Measurements from ENCODE around the gene C11orf24.

Gene C11orf24

GRCh38 chr11:68271781-68272608, at the start of gene C11orf24:
Gene C11orf24, minus strand, starts transcription at chr11:68271973. Its CDS starts 8,206 bp downstream, at chr11:68263767.
- TF ChIP-seq CTCF (IDR thresholded peaks at IDR 0.05; ENCODE audit: insufficient read depth, low read depth, low read length, missing control alignments), result no peak
- peak within 1 kb of the TSS; percentile 87 for H3K4me3 ChIP-seq (ENCODE audit: low read length)
- DNase-seq (ENCODE audit: low read depth), result peak; percentile 97

GRCh38 chr11:68317147-68317785, 45.5 kb upstream of the C11orf24 start:
- no peak for TF ChIP-seq CTCF (IDR thresholded peaks at IDR 0.05; ENCODE audit: insufficient read depth, low read depth, low read length, missing control alignments)
- H3K4me3 ChIP-seq (ENCODE audit: low read length), result no peak overlapping the region
- no peak for DNase-seq (ENCODE audit: low read depth)

DNA sequence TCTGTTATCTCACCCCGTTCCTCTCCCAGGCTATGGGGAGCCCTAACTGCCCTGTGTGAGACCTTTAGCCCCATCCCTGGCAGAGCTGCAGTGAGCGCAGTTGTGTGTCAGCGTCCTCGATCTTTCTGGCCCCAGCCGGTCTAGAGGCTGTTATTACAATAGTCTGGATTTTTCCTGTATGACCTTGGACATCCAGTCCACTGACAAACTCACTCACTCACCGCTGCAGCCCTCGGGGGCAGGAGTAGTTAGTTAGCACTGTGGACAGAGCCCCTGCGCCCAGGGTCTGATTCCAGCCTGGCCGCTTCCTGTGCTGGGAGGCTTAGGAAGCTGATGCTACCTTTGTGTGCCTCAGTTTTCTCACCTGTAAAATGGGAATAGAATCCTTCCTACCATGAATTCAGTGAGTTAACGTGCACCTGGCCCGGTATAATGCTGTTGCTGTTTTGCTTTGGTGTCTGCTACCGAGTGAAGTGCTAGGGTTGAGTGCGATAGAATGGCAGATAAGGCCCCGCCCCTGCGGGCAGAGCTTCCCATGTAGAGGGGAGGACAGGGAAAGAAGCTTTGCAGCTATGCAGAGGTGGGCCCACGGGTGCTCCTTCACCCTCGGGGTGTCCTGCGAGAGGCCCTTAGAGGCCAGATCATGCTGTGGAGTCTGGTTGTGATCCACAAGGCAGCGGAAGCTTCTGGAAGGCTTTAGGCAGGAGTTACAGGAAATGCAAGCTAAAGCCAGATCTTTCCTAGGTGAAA, 43.6 kb upstream of the C11orf24 start:
- no peak for TF ChIP-seq CTCF (IDR thresholded peaks at IDR 0.05; ENCODE audit: insufficient read depth, low read depth, low read length, missing control alignments)
- H3K4me3 ChIP-seq (ENCODE audit: low read length), result no peak overlapping the region
- DNase-seq (ENCODE audit: low read depth), result no peak

DNA sequence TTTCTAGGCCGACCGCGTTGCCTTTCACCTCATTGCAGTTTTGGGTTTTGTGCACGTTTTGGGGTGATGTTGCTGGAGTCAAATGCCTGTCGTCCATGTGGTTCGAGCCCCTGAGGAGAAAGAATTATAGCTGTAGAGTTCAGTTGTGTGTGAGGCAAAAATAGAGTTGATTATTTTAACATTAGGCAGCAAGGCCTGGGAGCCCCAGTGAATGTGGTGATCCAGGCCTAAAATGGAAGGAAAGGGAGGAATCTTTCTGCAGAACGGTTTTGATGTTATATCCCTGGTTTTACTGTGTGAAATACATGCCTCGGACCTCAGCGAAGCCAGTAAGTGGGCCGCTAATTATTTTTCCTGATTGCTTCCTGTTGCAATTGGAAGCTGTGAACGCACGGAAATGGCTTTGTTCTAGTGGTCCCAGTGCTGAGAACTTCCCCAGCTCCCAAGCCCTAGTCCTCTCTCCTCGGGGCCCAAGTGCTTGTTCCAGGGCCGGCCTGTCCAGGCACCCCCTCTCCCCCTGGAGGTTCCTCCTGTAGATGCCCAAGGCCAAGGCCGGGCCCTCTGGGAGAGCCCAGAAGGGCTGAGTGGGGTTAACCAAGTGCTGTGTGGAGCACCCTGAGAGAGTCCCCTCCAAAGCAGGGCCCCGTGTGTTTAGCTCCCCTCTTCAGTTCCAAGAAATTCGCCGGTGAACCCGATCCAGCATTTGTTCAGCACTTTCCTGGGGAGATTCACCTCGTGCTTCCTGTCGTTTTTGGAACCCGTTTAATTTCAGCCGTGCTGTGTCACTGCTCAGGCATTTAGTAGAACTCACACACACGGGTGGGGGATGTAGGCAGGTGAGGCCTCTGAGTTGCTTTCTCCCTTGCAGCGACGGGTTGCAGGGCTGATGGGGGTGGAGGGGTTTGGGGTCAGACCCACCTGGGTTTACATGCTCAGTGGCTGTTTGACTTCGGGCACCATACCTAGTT, 42.7 kb upstream of the C11orf24 start:
- H3K4me3 ChIP-seq (ENCODE audit: low read length), result peak overlapping the region; percentile 68
- no peak for TF ChIP-seq CTCF (IDR thresholded peaks at IDR 0.05; ENCODE audit: insufficient read depth, low read depth, low read length, missing control alignments)
- peak; percentile 80 for DNase-seq (ENCODE audit: low read depth)

- DNase-seq (ENCODE audit: low read depth), result peak; percentile 28
- TF ChIP-seq CTCF (IDR thresholded peaks at IDR 0.05; ENCODE audit: insufficient read depth, low read depth, low read length, missing control alignments), result no peak
- H3K4me3 ChIP-seq (ENCODE audit: low read length), result peak overlapping the region; percentile 68
These were observed 41.9 kb upstream of the C11orf24 start for GRCh38 chr11:68313574-68314202.

Data from epithelial cell of esophagus (primary cell).